Activated T-helper 2 cell treated with anti-CD3 and anti-CD28 coated beads, Interferon-gamma antibody, Interleukin-2, Interleukin-4, amounts not matched to agents 10 μg/mL and 5 μg/mL and 100 μg/mL, durations not matched to agents 14 hours and 24 hours and 36 hours (primary cell): Measurements from ENCODE around the gene HSPB6. TPM values are rescaled to one million over a fixed set of nuclear protein-coding genes. Genes with fewer than 3 reads are reported as not detected.
A peak's percentile ranks its signal among the peaks of the same experiment; 100 is the strongest.

ENCODE experiments used
- DNase-seq: peaks from one replicate; pipeline ENCODE4 v3.0.0; 2021; ENCODE audit warnings: low spot score
- H3K27ac Mint-ChIP-seq: one replicate; pipeline ENCODE4 v1.8.0; 2021; ENCODE audit warnings: mixed read lengths
- H3K27me3 Mint-ChIP-seq: one replicate; pipeline ENCODE4 v1.8.0; 2021; ENCODE audit warnings: low read depth, mixed read lengths
- H3K36me3 Mint-ChIP-seq: one replicate; pipeline ENCODE4 v1.8.0; 2021; ENCODE audit warnings: low read depth, mixed read lengths
- H3K4me1 Mint-ChIP-seq: one replicate; pipeline ENCODE4 v1.8.0; 2021; ENCODE audit warnings: low read depth, mixed read lengths
- H3K4me3 Mint-ChIP-seq: one replicate; pipeline ENCODE4 v1.8.0; 2021; ENCODE audit warnings: low read depth, mild to moderate bottlenecking, moderate library complexity, mixed read lengths
- H3K9me3 Mint-ChIP-seq: one replicate; pipeline ENCODE4 v1.8.0; 2021; ENCODE audit warnings: mixed read lengths
- intact Hi-C: fragments of 100-400 bp; cut with micrococcal nuclease; formaldehyde crosslinking; loops from one replicate; pipeline ENCODE4 v1.15.1; 2023
- total RNA-seq: library from RNA; stranded (reverse); gene quantifications from 2 replicates; pipeline ENCODE4 v1.2.3, GENCODE V29; 2022

HSPB6 gene
- total RNA-seq, 1 donor from 2014 or later, result 0.14 TPM

DNA sequence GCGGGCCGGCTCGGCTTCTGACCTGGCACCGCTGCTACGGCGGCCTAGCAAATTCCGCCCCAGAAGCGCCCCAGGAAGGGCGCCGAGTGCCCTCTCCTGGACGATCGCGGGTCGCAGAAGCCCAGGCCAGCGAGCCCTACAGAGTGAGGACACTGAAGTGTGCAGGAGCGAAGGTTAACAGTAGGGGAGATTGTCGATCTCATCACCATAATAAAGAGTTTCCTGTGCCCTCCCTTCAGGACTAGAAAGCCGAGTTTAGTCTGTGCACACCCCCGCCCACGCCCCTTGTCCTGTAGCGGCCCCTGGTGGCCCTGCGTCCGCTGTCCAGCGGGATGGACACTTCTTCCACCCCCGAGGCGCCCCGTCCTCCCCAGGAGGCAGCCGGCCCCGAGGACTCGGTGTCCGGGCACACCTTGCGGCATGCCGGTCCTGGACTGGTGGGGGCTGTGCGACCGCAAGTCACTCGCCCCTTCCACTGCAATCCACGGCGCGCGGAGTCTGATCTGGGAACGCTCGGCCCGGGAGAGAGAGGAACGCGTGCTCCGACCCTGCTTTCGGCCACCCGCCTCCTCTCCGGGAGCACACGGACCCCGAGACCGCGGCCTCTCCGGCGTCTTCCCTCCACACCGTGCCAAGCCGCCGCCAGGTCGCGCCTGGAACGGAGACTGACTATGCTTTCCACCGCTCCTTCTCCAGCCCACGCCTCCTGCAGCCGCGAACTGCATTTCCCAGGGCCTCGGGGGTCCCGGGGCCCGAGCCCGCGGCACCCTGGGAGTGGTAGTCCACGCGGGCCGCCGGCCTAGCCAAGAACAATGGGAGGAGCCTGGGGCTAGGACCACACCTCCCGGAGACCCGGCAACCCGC, 39.8 kb downstream of the HSPB6 start:
- Mint-ChIP-seq H3K36me3 (peaks cover 65% of the 10 kb centered on the region), H3K4me1 (peaks cover 35% of the 10 kb centered on the region)
- peak; percentile 97 for DNase-seq

DNA sequence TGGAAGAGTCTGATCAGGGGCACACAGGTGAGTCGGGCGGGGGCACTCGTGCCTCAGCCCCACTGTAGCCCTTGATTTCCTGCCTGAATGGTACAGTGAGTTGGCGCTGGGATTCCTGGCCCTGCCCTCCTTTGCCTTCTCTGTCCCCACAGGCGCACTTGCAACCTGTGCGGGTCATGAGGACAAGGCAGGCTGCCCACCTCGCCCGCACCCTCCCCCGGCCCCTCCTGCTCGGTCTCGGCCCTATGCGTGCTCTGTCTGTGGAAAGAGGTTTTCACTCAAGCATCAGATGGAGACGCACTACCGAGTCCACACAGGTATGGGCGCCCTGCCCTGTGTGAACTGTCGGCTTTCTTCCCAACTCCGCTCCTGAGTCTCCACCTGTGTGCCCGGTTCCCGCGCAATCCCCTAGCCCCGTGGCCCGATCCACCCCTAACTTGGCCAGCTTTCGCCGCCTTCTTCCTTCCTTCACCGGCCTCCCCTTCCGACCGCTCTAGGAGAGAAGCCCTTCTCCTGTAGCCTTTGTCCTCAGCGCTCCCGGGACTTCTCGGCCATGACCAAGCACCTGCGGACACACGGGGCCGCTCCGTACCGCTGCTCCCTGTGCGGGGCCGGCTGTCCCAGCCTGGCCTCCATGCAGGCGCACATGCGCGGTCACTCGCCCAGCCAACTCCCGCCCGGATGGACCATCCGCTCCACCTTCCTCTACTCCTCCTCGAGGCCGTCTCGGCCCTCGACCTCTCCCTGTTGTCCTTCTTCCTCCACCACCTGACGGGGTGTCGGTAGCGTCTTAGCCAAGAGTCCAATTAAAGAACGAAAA, 40.6 kb downstream of the HSPB6 start:
- Mint-ChIP-seq H3K9me3 (peaks cover 3% of the 10 kb centered on the region), H3K4me3 (peak overlapping the region; percentile 94), H3K4me1 (peaks cover 40% of the 10 kb centered on the region), H3K27me3 (no peaks in the 10 kb centered on the region), H3K36me3 (peaks cover 60% of the 10 kb centered on the region), H3K27ac (peak overlapping the region; percentile 92)
- no peak for DNase-seq
- intact Hi-C loops, result loop anchor here (2.0 to 5.0 kb wide), 3 partner anchors 13 to 449 kb away; partner anchors contain the start of gene USF2

More for the DNA sequence above, 39.8 kb downstream of the HSPB6 start:
- Mint-ChIP-seq H3K27me3 (no peaks in the 10 kb centered on the region), H3K27ac (peak overlapping the region; percentile 92), H3K9me3 (no peaks in the 10 kb centered on the region), H3K4me3 (peak overlapping the region; percentile 94)
- intact Hi-C loops, result loop anchor here (1.0 to 5.0 kb wide), 8 partner anchors 14 to 450 kb away; partner anchors contain the start of genes ARHGAP33, PROSER3, PSENEN and U2AF1L4

DNA sequence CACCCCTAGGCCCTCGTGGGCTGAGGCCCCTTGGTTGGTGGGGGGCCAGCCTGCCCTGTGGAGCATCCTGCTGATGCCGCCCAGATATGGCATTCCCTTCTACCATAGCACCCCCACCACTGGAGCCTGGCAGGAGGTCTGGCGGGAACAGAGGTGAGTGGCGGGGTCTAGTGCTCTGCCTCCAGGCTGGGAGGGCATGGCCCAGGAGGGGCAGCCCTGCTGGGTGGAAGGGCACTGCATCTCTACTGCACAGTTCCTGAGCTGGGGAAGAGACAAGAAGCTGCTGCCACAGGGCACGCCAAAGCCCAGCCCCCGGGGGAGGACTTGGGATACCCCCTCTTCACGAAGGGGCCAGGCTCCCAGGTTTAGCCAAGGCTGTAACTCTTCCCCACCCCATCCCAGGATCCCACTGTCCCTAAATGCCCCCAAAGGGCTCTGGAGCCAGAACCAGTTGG, 41.4 kb downstream of the HSPB6 start:
- Mint-ChIP-seq H3K36me3 (peaks cover 54% of the 10 kb centered on the region), H3K4me1 (peaks cover 48% of the 10 kb centered on the region), H3K27me3 (no peaks in the 10 kb centered on the region), H3K27ac (peak overlapping the region; percentile 92), H3K9me3 (peaks cover 3% of the 10 kb centered on the region), H3K4me3 (peak overlapping the region; percentile 94)
- no peak for DNase-seq
- intact Hi-C loops, result loop anchor here (5.0 kb wide), 1 partner anchor 448 kb away; the partner anchor contains the start of gene USF2

DNA sequence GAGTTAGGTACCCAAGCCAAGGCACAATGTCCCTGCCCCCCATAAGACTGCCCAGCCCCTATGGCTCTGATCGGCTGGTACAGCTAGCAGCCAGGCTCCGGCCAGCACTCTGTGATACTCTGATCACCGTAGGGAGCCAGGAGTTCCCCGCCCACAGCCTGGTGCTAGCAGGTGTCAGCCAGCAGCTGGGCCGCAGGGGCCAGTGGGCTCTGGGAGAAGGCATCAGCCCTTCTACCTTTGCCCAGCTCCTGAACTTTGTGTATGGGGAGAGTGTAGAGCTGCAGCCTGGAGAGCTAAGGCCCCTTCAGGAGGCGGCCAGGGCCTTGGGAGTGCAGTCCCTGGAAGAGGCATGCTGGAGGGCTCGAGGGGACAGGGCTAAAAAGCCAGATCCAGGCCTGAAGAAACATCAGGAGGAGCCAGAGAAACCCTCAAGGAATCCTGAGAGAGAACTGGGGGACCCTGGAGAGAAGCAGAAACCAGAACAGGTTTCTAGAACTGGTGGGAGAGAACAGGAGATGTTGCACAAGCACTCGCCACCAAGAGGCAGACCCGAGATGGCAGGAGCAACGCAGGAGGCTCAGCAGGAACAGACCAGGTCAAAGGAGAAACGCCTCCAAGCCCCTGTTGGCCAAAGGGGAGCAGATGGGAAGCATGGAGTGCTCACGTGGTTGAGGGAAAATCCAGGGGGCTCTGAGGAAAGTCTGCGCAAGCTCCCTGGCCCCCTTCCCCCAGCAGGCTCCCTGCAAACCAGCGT, 42.1 kb downstream of the HSPB6 start:
- peaks cover 3% of the 10 kb centered on the region for H3K9me3 Mint-ChIP-seq
- H3K27me3 Mint-ChIP-seq, result no peaks in the 10 kb centered on the region
- H3K27ac Mint-ChIP-seq, result peak overlapping the region; percentile 100
- DNase-seq, result no peak
- H3K36me3 Mint-ChIP-seq, result peaks cover 50% of the 10 kb centered on the region
- H3K4me1 Mint-ChIP-seq, result peaks cover 50% of the 10 kb centered on the region
- H3K4me3 Mint-ChIP-seq, result peak overlapping the region; percentile 94
- intact Hi-C loops, result loop anchor here (5.0 kb wide), 2 partner anchors 167 to 447 kb away; partner anchors contain the start of genes TMEM147 and USF2

DNA sequence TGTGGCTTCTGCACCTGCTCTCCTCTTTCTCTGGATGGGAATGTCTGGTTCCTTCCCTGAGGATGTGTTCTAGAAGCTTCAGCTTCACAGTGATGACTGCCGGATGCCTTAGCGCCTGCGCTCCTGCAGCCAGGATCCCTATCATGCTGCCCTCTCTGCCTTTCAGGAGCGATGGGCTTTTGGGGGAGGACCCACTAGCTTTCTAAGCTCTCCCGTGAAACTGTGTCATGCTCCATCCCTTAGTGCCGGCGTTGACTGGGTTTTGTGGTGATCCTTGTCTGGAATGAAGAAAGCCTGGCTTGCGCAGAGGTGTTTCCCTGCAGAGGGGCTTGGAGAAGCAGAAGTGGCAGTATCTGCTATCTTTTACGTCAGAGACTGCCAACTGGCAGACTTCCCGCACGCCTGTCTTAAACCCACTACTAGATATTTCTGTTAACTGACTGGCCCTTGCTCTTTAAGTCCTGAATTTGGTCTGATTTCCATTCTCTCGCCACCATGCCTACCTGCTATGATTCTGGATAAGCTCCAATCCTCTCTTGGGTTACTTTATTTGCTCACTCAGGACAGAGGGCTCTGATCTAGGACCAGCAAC, 42.8 kb downstream of the HSPB6 start:
- Mint-ChIP-seq H3K27ac (peak overlapping the region; percentile 100), H3K4me1 (peaks cover 46% of the 10 kb centered on the region), H3K36me3 (peaks cover 44% of the 10 kb centered on the region), H3K9me3 (peaks cover 3% of the 10 kb centered on the region), H3K27me3 (no peaks in the 10 kb centered on the region), H3K4me3 (peak overlapping the region; percentile 94)
- intact Hi-C loops, result loop anchor here (2.0 to 5.0 kb wide), 3 partner anchors 41 to 189 kb away; partner anchors contain the start of genes HCST and TMEM147
- DNase-seq, result no peak

DNA sequence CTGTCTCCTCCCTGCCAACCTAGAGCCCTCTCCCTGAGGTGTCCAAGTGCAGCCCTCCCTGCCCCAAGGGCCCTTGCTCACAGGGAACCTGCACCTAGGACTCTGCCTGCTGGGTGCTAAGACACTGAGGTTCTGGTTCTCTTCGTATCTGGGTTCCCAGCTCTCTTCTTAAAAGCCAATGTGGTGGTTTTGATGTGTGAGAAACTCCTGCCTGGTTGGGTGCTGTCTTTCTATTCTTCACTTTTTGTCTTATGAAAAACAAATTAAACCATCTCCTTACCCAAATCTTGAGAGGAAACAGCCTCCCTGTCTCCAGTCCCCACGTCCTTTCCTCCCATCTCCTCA, 43.4 kb downstream of the HSPB6 start:
- no peaks in the 10 kb centered on the region for H3K27me3 Mint-ChIP-seq
- H3K4me1 Mint-ChIP-seq, result peaks cover 43% of the 10 kb centered on the region
- peaks cover 3% of the 10 kb centered on the region for H3K9me3 Mint-ChIP-seq
- peak overlapping the region; percentile 100 for H3K27ac Mint-ChIP-seq
- peak overlapping the region; percentile 94 for H3K4me3 Mint-ChIP-seq
- intact Hi-C loops, result loop anchor here (2.0 to 5.0 kb wide), 3 partner anchors 41 to 189 kb away; partner anchors contain the start of genes HCST and TMEM147
- DNase-seq, result no peak
- peaks cover 40% of the 10 kb centered on the region for H3K36me3 Mint-ChIP-seq

DNA sequence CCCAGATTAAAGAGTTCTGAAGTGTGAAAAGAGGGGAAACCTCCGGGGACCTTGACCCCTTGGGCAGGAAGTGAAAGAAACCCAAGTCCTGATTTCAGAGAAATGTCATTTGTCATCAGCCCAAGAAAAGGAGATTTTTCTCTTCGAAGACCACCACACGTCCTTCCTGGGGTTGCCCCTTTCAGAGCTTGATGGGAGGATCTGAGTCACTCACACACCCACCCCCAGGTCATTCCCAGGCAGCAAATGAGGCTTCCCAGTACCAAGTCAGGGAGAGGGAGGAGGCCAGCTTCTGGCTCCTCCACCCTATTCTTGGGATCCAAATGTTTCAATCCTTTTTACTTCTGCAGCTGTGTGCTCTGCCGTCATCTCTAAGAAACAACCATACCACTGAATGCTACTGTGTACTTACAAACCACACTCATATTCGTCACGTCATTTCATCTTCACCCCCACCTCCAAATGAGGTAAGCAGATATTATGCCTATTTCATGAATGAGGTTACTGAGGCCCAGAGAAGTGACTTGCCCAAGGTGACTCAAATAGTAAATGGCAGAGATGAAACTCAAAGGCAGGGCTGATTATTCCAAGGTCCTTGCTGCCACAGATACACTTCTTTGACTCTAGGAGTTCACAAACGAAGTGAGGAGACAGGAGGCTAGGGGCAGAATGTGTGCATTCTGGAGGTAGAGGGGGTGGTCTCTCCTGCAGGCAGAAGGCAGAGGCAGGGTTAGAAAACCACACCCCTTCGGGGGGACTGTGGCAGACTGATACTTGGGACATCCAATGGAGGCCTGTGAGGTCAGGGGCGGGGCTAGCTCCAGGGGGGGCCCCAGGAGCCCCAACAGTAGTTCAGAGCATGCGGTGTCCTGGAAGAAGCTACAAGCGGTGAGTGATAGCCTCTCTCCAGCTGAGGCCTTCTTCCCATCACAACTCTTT, 44.0 kb downstream of the HSPB6 start:
- Mint-ChIP-seq H3K27ac (peak overlapping the region; percentile 100), H3K27me3 (no peaks in the 10 kb centered on the region), H3K36me3 (peaks cover 43% of the 10 kb centered on the region), H3K4me1 (peaks cover 43% of the 10 kb centered on the region), H3K9me3 (peaks cover 3% of the 10 kb centered on the region), H3K4me3 (peak overlapping the region; percentile 94)
- intact Hi-C loops, result loop anchor here (1.0 to 5.0 kb wide), 4 partner anchors 27 to 190 kb away; partner anchors contain the start of genes HCST and TMEM147
- DNase-seq, result peak; percentile 72

DNA sequence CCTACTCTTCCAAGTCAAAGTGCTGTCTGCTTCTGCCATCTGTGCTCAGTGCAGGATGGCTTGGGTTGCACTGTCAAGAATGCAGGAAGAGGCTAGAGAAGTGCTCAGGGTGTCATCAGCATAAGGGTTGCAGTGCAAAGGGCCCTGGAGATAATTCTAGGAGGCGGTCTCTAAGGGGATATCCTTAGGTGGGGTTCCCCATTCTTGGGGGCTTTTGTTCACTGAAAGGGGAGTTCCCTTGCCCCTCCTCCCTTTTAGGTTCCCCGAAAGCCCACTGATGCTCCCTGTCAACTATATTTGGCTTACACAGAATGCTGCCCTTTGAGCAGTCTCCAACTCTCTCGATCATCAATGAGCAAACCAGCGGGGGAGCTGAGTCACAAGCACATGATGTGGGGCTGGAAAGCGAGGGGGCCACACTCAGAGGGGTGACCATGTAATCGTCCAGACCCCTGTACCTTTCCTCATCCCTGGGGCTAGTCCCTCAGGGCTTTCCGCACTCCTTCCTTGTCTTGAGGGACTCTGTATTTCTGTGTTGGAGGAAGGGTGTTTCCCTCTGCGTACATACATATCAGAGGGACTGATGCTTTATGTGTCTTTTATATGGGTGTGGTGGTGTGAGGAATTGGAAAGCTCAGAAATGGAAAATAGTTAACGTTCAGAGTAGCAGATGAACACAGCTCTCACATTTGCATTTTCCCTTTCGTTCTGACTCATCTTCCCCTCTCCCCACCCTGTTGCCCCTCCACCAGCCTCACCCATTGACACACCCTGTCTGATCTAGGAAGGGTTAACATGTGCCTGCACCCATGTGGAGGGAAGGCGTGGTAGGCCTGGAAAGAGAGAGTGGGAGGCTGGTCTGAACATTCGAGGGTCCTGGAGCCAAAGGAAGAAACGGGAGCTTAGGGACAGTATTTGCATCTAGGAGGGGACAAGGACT, 45.8 kb downstream of the HSPB6 start:
- DNase-seq, result peak; percentile 71
- peaks cover 34% of the 10 kb centered on the region for H3K36me3 Mint-ChIP-seq
- peak overlapping the region; percentile 66 for H3K4me3 Mint-ChIP-seq
- peak overlapping the region; percentile 100 for H3K27ac Mint-ChIP-seq
- H3K9me3 Mint-ChIP-seq, result peaks cover 3% of the 10 kb centered on the region
- no peaks in the 10 kb centered on the region for H3K27me3 Mint-ChIP-seq
- intact Hi-C loops, result loop anchor here (1.0 to 5.0 kb wide), 3 partner anchors 9 to 164 kb away; partner anchors contain the start of gene TMEM147
- peaks cover 40% of the 10 kb centered on the region for H3K4me1 Mint-ChIP-seq

DNA sequence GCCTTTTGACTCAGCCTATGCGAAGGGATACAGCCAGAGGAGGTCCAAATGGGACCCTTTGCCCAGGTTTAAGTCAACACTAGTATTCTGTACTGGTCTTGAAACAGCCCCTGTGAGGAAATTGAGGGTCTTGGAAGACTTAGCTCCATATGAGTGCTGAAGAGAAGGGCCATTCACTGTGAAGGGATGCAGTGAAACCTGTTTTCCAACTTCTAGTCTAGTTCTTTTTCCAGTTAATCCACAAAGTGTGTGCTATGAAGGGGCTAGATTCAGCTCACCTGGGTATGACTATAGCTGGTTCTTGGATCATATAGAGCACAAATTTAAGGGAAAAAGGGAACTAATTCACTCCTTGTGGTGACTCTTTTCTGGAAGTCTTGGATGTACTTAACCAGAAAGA, 48.4 kb downstream of the HSPB6 start:
- no peak overlapping the region for H3K4me3 Mint-ChIP-seq
- H3K36me3 Mint-ChIP-seq, result peaks cover 7% of the 10 kb centered on the region
- H3K9me3 Mint-ChIP-seq, result peaks cover 3% of the 10 kb centered on the region
- no peak overlapping the region for H3K27ac Mint-ChIP-seq
- intact Hi-C loops, result no loop called here
- H3K4me1 Mint-ChIP-seq, result peaks cover 26% of the 10 kb centered on the region
- H3K27me3 Mint-ChIP-seq, result no peaks in the 10 kb centered on the region
- no peak for DNase-seq
